NCI-H2227 (cell line): ENCODE data around the gene LYRM4.

ENCODE experiments used
- DNase-seq: peaks from one replicate; lab custom pipeline; 2025; ENCODE audit not compliant: unreplicated experiment; lab: John Stamatoyannopoulos, UW

Gene LYRM4

DNA sequence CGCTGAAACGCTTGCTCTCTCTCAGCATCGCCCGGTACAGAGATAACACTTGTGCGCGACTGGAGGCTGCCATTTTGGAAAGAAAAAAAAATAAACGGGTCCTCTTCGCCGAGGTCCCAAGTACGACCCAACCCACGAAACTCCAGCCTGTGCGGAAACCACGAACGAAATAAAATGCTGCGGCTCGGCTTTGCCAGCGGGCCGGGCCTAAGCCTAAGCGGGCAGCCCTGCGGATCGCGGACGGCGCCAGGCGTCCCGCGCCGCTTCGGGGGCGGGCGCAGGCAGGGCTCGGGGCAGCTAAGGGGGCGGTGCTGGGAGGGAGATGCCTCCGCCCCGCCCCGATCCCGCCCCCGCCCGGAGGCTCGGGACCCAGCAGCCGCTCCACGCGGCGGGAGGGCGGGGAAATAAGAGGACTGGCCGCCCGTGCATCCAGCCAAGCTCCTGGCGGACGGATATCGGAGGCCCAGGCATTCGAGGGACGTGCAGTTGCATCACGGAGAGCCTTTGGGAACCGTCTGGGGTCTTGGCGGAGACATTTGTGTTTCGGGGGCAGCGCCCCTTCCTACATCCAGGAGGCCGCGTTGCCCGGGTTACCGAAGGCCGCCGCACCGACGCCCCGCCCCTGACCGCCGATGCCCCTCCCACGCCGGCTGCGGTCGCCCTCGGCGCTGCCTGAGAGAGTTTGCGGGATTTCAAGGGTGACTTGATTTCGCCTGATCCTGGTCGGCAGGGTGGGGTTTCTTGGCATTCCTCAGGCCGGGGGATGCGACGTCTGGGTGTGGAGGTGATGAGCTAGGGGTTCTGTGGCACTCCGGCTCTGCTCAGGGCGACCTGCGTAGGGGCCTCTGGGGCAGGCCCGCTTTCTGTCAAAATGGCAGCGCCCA, at the start of gene LYRM4, which contains the start of gene FARS2:
Gene LYRM4 (minus strand): TSS at position 290 of the 884 bp plus-strand sequence. CDS start 217 bp downstream, at position 73.
Gene FARS2 (plus strand): TSS at position 853 of the 884 bp plus-strand sequence.
- peak; percentile 92 for DNase-seq

DNA sequence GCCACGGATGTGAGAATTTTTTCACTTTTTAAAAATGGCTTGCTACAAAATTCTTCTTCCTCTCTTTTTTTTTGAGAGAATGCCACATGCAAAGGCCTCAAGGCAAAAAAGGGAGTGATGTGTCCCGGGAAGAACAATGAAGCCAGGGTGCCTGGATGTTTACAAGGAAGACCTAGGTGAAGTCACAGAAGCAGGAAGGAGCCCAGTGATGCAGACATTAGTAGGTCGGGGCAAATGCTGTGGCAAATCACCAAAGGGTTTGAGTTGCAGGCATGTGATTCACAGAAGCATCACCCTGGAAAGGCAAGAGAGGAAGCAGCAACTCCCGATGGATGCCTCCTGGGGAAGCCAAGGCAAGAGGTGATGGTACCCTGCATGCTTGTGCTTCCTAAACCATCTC, 47.3 kb upstream of the LYRM4 start:
- no peak for DNase-seq

DNA sequence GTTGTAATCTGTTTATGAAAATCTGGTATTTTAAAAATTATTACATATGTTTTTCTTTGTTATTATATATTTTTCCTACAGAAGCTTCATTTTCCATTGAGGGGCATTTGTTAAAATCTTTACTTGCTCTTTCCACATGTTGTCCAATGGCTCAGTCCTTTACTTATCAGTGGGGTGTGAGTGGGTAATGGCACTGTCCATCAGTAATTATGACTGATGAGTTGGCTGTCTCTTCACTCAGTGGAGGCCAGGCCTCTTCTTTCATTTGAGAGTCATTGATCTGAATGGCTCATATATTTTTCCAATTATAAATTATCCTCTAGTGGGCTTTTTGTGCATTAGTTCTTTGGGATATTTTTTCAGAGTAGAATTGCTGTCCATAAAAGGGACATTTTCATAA, 46.3 kb upstream of the LYRM4 start:
- no peak for DNase-seq

DNA sequence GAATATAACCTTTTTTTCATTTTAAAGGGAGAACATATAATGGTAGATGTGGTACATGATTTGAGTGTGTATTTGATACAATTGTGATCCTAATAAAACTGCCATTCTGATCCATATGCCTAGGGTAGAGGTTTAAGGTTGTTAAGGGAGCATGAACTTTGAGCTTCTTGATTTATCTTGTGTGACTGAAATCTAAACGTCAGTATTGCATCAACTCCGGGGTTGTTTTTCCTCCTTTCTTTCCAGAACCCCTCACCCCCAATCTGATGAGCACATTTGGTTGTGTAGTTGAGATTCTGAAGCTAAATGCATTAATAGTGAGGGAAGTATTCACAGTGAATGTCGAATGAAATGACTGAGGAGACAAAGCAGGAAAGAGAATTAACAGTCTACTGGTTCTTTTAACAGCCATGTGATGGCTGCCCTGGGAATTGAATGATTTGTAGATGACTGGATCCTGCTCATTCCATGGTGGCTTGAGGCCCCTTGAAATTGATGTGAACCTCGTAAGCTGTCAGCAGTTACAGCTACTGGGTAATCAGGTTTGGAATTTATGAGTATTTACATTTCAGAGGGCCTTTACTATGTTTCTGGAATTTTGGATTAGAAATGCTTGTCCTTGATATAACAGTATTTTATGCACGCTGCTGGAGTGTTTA, 45.3 kb upstream of the LYRM4 start:
- no peak for DNase-seq

DNA sequence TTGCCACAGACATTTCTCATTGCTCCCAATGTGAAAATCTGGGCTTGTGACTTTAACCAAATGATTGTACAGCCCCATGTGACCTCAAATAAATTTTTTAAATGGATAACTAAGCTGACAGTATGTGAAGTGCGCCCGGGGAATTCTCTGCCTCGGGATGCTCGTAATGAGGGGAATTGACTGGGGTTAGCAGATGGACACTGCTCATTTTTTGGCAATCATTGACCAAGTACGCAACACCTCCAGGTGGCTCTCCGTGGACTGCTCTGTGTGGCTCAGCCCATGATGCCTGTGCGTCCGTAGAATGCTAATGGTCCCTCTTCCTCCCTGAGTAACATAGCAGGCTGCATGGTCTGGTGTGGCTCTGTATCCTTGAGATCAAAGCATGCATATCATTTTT, 42.9 kb upstream of the LYRM4 start:
- no peak for DNase-seq

DNA sequence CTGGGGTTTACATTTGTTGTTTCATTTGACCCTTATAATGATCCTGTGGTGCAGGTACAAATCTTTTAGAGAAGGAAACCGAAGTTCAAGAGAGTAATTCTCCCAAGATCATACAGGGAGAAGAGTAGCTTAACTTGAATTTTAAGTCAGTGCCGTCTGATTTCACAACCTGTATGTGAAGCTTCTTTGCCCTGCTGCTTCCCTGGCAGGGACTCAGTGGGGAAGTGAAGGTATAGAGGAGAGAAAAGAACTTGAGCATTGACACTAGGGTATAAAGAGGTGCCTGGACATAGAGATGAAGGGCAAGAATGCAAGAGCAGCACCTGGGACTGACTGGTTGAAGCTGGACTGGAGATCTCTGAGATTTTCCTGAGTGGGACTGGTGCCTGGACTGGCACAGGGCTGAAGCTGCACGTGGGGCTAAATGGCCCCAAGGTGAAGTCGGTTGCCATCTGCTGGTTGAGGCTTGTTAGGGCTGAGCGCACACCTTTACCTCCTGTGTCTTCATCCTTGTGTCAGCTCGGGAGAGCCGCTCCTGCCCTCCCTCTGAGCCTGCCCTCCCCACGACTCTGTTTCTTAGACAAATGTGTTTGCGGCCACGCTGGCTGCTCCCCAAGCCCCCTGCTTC, 42.4 kb upstream of the LYRM4 start:
- peak; percentile 66 for DNase-seq

DNA sequence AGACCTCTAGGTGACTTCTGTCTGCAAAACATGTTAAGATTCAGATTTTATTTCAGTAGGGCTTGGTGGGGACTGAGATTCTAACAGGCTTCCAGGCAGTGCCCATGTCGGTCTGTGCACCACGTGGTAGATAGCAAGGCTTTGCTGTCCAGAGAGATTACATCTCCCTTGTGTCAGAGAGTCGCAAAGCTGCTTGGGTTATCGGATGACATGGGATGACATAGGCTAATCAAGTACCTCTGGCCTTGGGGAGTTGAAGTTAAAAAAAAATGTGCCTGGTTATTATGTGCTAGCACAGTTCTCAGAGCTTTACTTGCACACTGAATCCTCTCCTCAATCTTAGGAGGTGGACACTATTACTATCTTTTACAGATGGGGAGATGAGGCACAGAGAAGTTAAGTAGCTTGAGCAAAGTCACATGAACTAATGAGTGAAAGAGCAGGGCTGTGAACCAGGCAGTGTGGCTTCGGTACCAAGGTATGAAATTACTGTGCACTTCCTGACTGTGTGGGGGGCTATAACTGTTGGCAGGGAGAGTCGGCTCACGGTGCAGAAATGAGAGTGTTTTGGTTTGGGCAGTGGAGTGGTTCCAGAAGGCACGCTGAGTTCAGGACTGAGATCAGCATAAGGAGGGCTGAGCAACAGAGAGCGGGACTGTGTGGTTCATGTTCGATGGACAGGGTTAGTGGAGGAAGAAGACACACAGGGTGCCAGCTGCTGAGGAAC, 41.6 kb upstream of the LYRM4 start:
- no peak for DNase-seq

DNA sequence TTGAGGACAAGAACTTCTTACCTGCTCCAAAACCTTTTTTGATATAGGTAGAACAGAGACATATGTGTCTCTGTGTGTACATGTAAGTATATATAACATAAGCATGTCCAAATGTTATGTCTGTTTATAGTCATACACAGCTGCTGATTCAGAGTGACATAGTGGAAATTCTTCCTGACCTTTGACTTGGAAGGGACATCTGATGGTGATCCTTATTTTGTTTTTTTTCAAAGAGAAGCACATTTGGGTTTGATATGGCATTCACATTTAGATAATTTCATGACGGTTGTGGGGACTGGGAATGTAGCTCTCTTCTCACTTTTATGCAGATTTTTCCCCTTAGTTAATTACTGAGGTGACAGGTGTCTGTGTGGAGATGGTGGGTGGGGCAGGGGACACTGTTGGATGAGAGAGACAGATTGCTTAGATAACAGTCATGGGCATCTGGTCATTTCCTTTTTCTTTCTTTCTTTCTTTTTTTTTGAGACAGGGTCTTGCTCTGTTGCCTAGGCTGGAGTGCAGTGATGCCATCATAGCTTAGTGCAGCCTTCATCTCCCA, 39.5 kb upstream of the LYRM4 start:
- DNase-seq: no peak

DNA sequence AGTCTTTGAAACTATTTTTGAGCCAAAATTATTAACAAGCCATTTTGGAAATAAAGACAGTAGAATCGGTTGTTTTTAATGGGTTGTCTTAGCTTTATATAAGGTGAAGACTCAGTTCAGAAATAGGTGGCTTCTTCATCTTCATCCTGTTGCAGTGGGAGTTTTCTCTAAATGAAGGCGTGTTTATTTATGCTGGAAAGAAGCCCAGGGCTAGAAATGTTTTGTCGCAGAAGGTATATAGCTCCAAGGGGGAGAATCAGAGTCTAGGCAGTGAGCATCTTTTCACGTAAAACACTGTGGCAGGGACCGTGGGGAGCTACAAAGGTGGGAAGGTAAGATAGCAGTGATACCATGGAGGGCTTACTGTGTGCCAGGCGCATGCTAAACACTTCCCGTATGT, 34.9 kb upstream of the LYRM4 start:
- DNase-seq: no peak

DNA sequence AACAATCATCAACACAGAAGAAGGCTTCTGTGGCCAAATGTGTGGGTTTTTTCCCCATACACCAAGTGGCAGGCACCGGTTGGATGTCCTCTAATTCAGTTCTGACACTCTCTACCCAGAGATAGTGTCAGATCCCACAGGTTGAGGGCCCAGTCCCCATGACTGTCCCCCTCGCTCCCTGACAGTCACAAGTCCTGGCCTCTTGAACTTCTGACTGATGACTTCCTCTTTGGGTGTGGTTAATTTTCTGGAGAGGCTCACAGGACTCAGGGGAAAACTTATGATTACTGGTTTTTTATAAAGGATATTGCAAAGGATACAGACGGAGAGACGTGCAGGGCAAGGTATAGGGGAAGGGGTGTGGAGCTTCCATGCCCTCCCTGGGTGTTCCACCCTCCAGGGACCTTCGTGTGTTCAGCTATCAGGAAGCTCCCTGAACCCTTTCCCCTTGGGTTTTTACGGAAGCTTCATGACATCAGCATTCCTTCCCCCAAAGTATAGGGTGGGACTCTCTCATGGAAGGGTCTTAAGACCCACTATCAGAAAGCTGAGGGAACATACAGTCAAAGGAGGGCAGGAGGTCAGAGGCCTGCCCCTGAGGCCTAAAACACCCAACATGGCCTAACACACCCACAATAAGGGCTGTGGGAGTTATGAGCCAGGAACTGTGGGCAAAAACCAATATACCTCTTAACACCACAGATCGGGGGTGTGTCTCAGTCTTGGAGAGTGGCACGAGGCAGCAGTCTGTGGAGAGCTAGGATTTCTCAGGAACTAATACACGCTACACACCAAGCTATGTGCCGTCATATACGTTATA, 33.9 kb upstream of the LYRM4 start:
- DNase-seq: no peak

DNA sequence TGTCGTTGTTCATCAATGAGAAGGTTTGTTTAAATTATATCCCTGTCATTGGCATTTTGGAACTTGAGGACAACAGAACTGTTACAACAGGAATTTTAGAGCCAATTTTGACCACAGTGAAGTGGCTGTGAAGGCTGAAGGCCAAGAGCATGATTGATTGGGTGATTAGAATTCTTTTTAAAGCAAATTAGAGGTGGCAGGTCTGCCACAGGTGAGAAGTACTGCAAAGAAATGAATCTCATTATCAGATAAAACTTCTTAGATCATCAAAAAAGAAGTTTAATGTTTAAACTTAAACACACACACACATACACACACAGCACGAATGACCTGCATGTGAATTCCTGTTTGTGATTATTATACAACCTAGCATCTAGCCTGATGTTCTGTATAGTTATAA, 32.9 kb upstream of the LYRM4 start:
- DNase-seq: no peak

DNA sequence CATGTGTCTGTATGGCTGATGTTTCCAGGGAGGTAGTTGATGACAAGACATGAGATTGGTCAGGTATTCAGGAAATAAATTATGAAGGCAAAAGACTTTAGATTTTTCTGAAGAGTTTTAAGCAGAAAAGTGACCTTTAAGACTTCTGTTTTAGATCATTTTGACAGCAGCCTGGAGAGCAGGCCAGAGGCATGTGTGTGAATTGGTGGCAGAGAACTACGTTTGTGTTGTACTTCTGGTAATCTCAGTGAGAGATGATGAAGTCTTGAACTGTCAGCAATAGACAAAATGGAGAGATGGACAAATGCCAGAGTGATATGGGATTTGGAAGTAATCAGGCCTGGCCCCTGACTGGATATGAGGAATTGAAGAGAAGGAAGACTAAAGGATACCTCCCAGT, 31.4 kb upstream of the LYRM4 start:
- DNase-seq: no peak

DNA sequence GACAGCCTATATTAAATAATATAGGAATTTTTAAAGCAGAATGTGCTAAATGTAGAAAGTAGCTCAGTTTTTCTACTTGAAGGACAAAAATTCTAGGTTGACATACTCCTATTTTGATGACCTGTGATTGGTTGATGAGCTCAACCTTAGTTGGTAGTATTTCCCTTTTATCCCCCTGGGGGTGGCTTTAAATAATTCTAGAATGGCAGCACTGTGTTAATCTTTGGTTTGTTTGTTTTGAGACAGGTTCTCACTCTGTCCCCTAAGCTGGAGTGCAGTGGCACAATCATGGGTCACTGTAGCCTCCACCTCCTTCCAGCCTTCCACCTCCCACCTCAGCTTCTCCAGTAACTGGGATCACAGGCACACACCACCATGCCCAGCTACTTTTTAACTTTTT, 29.8 kb upstream of the LYRM4 start:
- no peak for DNase-seq

DNA sequence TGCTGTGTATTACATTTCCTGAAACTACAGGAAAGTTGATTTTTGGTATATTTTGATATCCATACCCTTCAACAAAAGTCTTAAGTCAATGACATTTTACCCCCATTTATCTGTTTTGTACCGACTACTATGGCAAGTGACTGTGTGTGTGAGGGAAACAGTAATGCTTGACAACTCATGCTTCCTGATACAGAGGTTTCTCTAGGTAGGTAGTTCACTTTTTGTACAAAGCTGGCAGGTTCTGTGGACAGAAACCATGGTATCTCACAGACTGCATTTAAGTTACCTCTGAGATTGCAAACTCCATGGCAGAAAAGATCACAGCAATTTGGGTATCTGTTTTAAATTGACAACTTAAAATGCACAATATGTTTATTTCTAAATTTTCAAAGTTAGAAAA, 29.3 kb upstream of the LYRM4 start:
- DNase-seq: no peak

DNA sequence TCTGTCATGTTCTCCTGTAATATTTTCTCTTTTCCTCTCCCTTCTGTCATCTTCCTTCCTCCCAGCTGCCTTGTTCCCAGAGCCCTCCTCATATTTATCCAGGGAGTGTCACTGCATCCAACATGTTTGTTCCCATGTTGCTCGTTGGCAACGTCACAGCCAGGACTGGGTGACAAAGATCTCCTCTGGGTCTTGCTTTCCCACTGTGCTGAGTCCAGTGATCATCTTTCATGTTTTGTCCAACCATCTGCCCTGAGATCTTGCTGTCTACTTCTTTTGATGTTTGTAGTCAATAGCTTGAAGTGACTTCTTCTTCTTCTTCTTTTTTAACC, 27.2 kb upstream of the LYRM4 start:
- no peak for DNase-seq

DNA sequence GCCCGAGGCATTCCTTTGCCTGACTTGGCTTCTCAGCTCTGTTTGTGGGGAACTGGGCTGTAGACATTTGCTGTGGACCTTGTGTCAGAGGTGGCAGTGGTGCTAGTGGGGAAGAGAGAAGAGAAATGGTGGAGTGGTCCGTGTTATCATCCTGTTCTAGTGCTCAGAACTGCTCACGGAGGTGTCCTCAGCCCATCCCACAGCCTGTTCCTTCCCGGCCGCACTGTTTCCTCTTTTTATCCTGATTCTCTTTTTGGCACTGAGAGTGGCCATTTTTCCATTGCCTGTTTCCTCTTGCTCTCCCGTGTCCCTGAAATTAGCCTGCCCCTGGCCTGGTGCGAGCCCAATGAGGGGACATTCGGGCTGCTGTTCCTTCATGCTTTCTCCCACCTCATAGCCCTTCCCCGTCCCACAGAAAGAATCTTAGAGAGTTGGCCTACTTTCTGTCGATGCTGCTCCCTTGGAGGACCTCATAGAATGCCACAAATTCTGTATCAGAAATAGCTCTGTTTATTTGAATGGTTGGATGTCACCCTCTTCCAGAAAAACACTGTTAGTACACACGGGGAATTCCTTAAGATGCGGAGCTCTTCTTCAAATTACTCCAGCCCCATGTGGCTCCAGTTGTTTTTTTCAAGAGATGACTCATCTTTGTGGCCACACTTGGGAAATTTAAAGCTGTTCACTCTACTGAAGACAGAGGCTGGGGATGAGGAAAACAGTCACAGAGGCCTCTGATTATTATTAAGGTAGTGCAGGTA, 26.6 kb upstream of the LYRM4 start:
- DNase-seq: no peak

DNA sequence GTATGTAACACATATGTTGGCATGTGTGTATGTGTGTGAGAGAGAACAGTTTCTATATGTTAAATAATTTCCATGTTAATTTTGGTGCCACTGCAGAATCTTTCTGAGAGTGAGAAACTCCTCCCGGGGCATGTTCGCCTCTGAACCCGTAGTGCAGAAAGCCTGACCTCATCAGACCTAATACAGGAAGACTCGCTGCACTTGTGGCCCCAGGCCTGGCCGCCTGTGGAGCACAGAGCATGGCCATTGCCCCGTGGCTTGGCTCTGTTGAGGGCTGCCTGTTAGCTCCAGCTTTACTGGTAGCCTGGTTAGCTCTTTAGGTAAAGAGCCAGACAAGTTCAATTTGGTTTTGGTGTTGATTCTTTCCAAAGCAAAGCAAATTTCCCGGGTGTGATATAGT, 26.0 kb upstream of the LYRM4 start:
- no peak for DNase-seq

DNA sequence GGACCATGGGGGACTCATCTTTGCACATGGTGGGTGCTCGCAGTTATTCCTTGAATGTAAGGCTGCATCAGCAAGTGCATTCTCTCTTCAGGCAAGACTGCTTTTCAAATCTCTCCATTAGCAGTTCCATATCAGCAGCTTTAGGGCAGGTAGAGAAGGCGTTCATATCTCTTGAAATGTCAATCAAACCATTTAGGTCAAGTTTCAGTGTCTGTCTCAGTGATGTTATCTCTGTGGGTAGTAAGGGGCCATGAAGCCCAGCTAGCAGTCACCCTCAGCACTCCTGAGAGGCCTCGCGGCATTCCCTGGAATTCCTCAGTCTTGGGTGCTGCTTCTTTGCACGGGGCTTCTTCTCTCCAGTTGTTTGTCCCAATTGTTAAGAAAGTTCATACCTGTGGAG, 24.8 kb upstream of the LYRM4 start:
- DNase-seq: no peak

DNA sequence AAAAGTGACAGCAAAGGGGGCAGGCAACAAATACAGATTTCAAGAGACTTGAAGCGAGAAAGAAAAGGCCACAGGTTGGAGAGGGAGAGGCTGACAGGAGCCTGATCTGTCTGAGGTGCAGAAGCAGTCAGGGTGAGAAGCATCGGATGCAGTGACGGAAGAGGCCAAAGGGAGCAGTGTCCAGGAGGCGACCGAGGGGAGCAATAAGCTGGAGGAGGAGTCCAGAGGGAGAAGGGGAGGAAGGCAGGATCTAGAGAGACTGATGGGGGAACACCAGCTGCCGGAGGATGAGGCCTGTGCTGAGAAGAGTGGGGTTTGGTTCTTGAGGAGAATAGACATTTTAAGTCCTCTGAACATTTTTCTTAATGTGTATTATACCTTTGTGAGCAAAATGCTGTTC, 24.3 kb upstream of the LYRM4 start:
- DNase-seq: no peak

DNA sequence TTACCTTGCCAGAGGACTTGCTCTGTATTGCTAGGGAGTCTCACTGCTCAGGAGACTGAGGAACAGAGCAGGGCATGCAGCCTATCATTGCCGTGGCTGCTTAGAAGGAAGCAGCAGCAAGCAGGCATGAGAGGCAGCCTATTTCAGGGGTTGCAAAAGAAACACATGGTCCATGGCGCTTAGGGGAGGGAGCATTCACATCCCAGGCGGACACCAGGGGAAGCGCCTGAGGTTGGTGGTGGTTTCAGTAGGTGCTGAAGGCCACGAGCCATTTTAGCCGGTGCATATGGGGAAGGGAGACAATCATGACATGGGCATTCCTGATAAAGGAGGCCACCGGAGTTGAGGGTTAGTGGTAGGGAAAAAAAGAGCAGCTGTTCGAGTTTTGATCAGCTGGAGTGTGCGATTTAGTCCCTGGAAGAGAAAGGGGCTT, 21.5 kb upstream of the LYRM4 start:
- no peak for DNase-seq
